ENCODE measurements around the gene ADPRHL1. TPM values are rescaled to one million over a fixed set of nuclear protein-coding genes. Genes with fewer than 3 reads are reported as not detected.
A peak's percentile ranks its signal among the peaks of the same experiment; 100 is the strongest.

ADPRHL1 gene
- 2.7 and 2.8 TPM in 2 replicates for total RNA-seq (2021)
- long read RNA-seq, partial matches to known transcripts: 0 of 1 reads
- long read RNA-seq, other reads (novel, unspliced or antisense): 1 of 1 reads

GRCh38 chr13:113452942-113453901 lies at the start of gene ADPRHL1:
Gene ADPRHL1 (minus strand): TSS chr13:113453488. CDS start chr13:113453437, 51 bp downstream.
- no peaks in the 10 kb centered on the region for H3K9me3 Mint-ChIP-seq
- no peak within 1 kb of the TSS for H3K9ac ChIP-seq (ENCODE audit: extremely low read depth, insufficient read length, low read length)
- H4K20me1 ChIP-seq (ENCODE audit: control insufficient read depth, insufficient read depth, insufficient read length): no peaks in the 10 kb centered on the region
- no peak within 1 kb of the TSS for H3K18ac ChIP-seq (ENCODE audit: insufficient read length, low read depth, low read length)
- no CpG with 5 or more reads among the region's 45 CpGs for WGBS (ENCODE audit: extremely low coverage, insufficient read length, low lambda C conversion rate)
- H3K23me2 ChIP-seq (ENCODE audit: insufficient read length, low read depth, low read length, poor library complexity, severe bottlenecking): no peaks in the 10 kb centered on the region
- no peaks in the 10 kb centered on the region for H3K27me3 ChIP-seq (ENCODE audit: insufficient read depth, low read length)
- H3K23ac ChIP-seq (ENCODE audit: insufficient read length, low read depth, low read length): no peak within 1 kb of the TSS
- H3K4me2 ChIP-seq (ENCODE audit: insufficient read depth, insufficient read length, low read length): no peak within 1 kb of the TSS
- H3K27me3 Mint-ChIP-seq (ENCODE audit: low read depth): peaks cover 2% of the 10 kb centered on the region; the same call in 1 of the 2 replicates
- no peak within 1 kb of the TSS for H3K27ac ChIP-seq (ENCODE audit: insufficient read length, low read depth, low read length)
- no peak within 1 kb of the TSS for H4K8ac ChIP-seq (replicated peaks; ENCODE audit: insufficient read length, low read depth, low read length)
- no peak for DNase-seq
- H2BK5ac ChIP-seq (ENCODE audit: insufficient read length, low read length): no peak within 1 kb of the TSS
- no peaks in the 10 kb centered on the region for H3K79me1 ChIP-seq (ENCODE audit: insufficient read depth, low read depth, low read length, poor library complexity, severe bottlenecking)
- no peak for TF ChIP-seq CTCF (conservative IDR thresholded peaks at IDR 0.05)
- peaks cover 2 to 11% of the 10 kb centered on the region in 2 experiments; a peak in 3 of 4 replicates for H3K4me1 Mint-ChIP-seq
- H3K27ac Mint-ChIP-seq: peak within 1 kb of the TSS in 2 of 3 experiments; percentile 77 to 86; a peak in 4 of 7 replicates
- H2BK20ac ChIP-seq (ENCODE audit: low read depth, low read length, poor library complexity, severe bottlenecking): no peak within 1 kb of the TSS
- H2BK120ac ChIP-seq (ENCODE audit: low read depth, low read length, poor library complexity, severe bottlenecking): no peak within 1 kb of the TSS
- no peak within 1 kb of the TSS for H3K56ac ChIP-seq (ENCODE audit: insufficient read length, low read depth, low read length)
- H3K4me1 ChIP-seq (ENCODE audit: insufficient read depth, low read length): no peaks in the 10 kb centered on the region
- no peaks in the 10 kb centered on the region for H3K79me2 ChIP-seq (ENCODE audit: insufficient read depth, low read length)
- H2BK12ac ChIP-seq (ENCODE audit: insufficient read length, low read depth, low read length): no peak within 1 kb of the TSS
- H2BK15ac ChIP-seq (ENCODE audit: low read depth, low read length): no peak within 1 kb of the TSS
- H3K14ac ChIP-seq (ENCODE audit: insufficient read depth, low read length): no peak within 1 kb of the TSS
- no peak within 1 kb of the TSS for H4K91ac ChIP-seq (ENCODE audit: insufficient read length, low read depth, low read length)
- H2AFZ ChIP-seq (ENCODE audit: low read length): no peak within 1 kb of the TSS
- no peaks in the 10 kb centered on the region for H3K9me3 ChIP-seq (ENCODE audit: control insufficient read depth, low read depth, low read length)
- H3K4me3 Mint-ChIP-seq: no peak within 1 kb of the TSS
- no peak within 1 kb of the TSS for H2AK5ac ChIP-seq (ENCODE audit: insufficient read length, low read length)
- no peak within 1 kb of the TSS for H4K5ac ChIP-seq (ENCODE audit: insufficient read length, low read depth, low read length)
- no peak within 1 kb of the TSS for H3T11ph ChIP-seq (ENCODE audit: low read length)
- no peak within 1 kb of the TSS for H3K4ac ChIP-seq (ENCODE audit: low read depth, low read length)
- peaks cover 24 to 57% (median 44%) of the 10 kb centered on the region in 3 experiments for H3K36me3 Mint-ChIP-seq (ENCODE audit: insufficient read depth in 1 of 3, low read depth in 3 of 3)
